Parathyroid adenoma (tissue), 2 donors: ENCODE measurements around the gene POP4.

Source experiments
- H2AFZ ChIP-seq: fragments of 300-600 bp; sonication (generic); one replicate; pipeline ENCODE4 v1.7.0; 2017; ENCODE audit warnings: antibody characterized with exemption, mild to moderate bottlenecking
- H3K27ac ChIP-seq: fragments of 300-600 bp; sonication (generic); one replicate; pipeline ENCODE4 v1.7.0; 2017
- H3K27me3 ChIP-seq: fragments of 300-600 bp; sonication (generic); one replicate; pipeline ENCODE4 v1.7.0; 2017; ENCODE audit warnings: low read length; ENCODE audit not compliant: control insufficient read depth, insufficient read depth
- H3K36me3 ChIP-seq: fragments of 300-600 bp; sonication (generic); one replicate; pipeline ENCODE4 v1.7.0; 2017; ENCODE audit warnings: low read length; ENCODE audit not compliant: control insufficient read depth, insufficient read depth
- H3K4me1 ChIP-seq: fragments of 300-600 bp; sonication (generic); one replicate; pipeline ENCODE4 v1.7.0; 2017; ENCODE audit warnings: control low read depth
- H3K4me2 ChIP-seq: fragments of 300-600 bp; sonication (generic); one replicate; pipeline ENCODE4 v1.7.0; 2017; ENCODE audit warnings: low read length
- H3K4me3 ChIP-seq: fragments of 300-600 bp; sonication (generic); one replicate; pipeline ENCODE4 v1.7.0; 2017; ENCODE audit warnings: low read depth, low read length
- H3K79me2 ChIP-seq: fragments of 300-600 bp; sonication (generic); one replicate; pipeline ENCODE4 v1.7.0; 2017; ENCODE audit warnings: control low read depth
- H3K9ac ChIP-seq: fragments of 300-600 bp; sonication (generic); one replicate; pipeline ENCODE4 v1.7.0; 2017; ENCODE audit warnings: mild to moderate bottlenecking
- H3K9me3 ChIP-seq: fragments of 300-600 bp; sonication (generic); one replicate; pipeline ENCODE4 v1.7.0; 2017; ENCODE audit warnings: low read length; ENCODE audit not compliant: control insufficient read depth
- CTCF ChIP-seq: fragments of 300-600 bp; sonication (generic); IDR thresholded peaks from one replicate; pipeline ENCODE4 v1.7.0; 2017; ENCODE audit warnings: antibody characterized with exemption, mild to moderate bottlenecking
- donor health status: primary hyperparathyroidism.

The POP4 gene

DNA sequence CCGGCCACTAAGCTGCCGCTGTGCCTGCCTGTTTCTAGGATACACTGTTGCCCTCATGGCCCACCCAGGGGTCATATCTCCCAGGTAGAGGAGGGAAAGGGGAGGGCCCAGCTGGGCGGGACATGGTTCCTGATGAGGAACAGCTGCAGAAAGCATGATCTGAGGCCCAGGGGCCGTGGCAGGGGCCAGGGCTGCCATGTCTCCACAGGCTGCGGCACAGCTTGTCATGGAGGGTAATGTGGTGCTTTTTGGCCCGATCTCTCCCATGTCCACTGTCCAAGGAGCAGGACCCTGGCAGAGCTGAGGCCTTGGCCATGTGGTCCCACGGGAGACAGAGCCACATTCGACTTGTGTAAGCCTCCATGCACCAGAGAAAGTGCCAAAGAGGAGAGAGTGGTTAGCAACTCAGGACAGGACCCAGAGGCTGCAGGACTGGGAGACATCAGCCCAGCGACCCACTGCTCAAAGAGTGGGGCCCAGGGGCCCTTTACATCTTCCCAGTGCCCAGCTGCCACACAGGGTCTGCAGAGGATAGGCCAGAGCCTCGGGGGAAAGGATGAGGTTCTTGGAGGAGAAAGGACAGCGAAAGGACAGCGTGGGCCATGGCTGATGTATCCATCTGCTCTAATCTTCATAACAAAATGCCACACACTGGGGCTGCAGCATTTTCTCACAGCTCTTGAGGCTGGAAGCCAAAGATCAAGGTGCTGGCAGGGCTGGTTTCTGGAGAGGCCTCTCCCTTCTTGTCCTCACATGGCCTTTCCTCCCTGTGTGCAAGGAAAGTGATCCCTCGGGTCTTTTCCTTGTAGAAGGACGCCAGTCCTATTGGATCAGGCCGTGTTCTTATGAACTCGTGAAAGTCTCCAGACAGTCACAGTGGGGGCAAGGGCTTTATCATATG lies 11.5 kb downstream of the POP4 start:
- Histone ChIP-seq H3K9me3 (no peaks in the 10 kb centered on the region), H2AFZ (no peak overlapping the region), H3K9ac (no peak overlapping the region), H3K27me3 (no peaks in the 10 kb centered on the region), H3K79me2 (no peaks in the 10 kb centered on the region), H3K36me3 (no peaks in the 10 kb centered on the region), H3K4me3 (no peak overlapping the region), H3K27ac (no peak overlapping the region), H3K4me2 (no peak overlapping the region), H3K4me1 (no peaks in the 10 kb centered on the region)
- TF ChIP-seq CTCF = no peak

DNA sequence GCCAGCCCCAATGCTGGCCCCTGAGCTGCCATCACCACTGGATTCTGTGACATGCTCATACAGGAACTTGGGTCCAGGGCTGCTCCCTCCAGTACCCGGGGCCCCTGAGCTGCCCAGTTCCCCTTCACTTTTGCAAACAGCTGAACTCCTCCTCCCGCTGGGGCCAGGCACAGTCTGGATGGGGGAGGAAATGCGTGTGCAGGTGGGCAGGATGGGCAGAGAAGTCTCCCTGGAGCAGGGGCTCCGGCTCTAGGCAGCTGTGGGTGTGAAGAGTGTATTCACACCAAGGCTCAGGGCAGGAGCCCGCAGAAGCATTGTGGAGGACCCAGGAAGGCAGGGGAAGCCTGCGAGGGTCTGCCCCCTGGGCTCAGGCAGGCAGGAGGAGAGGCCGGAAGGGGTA lies 12.4 kb downstream of the POP4 start:
- Histone ChIP-seq H3K27ac (no peak overlapping the region), H3K9ac (no peak overlapping the region), H3K36me3 (no peaks in the 10 kb centered on the region), H3K4me2 (no peak overlapping the region), H2AFZ (no peak overlapping the region), H3K9me3 (no peaks in the 10 kb centered on the region), H3K4me1 (no peaks in the 10 kb centered on the region), H3K27me3 (no peaks in the 10 kb centered on the region), H3K4me3 (no peak overlapping the region), H3K79me2 (no peaks in the 10 kb centered on the region)
- no peak for TF ChIP-seq CTCF

DNA sequence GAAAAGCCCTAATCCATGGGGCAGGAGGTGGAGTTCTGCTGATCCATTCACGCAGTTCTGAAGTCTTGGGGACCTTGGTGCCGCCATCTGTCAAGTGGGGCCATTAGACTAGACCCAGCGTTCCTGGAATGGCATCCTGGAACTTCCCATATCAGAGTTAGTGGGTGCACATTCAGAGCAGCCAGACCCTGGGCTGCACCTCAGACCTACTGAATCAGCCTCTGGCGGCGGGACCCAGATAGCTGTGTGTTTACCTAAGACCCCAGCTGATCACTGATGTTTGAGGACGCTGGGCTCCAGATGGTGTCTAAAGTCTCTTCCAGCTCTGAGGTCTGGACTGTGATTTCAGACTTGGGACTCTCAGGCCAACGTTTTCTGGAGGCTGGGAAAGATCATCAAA lies 12.8 kb downstream of the POP4 start:
- H3K36me3 ChIP-seq = no peaks in the 10 kb centered on the region
- no peaks in the 10 kb centered on the region for H3K27me3 ChIP-seq
- H3K9ac ChIP-seq = no peak overlapping the region
- H3K79me2 ChIP-seq = no peaks in the 10 kb centered on the region
- TF ChIP-seq CTCF = no peak
- H3K27ac ChIP-seq = no peak overlapping the region
- H2AFZ ChIP-seq = no peak overlapping the region
- no peak overlapping the region for H3K4me2 ChIP-seq
- H3K4me3 ChIP-seq = no peak overlapping the region
- no peaks in the 10 kb centered on the region for H3K4me1 ChIP-seq
- H3K9me3 ChIP-seq = no peaks in the 10 kb centered on the region

GRCh38 chr19:29620931-29621351 lies 14.9 kb downstream of the POP4 start:
- Histone ChIP-seq H2AFZ (no peak overlapping the region), H3K27ac (no peak overlapping the region), H3K4me1 (no peaks in the 10 kb centered on the region), H3K9me3 (no peaks in the 10 kb centered on the region), H3K79me2 (no peaks in the 10 kb centered on the region), H3K27me3 (no peaks in the 10 kb centered on the region), H3K9ac (no peak overlapping the region), H3K4me3 (no peak overlapping the region), H3K4me2 (no peak overlapping the region), H3K36me3 (no peaks in the 10 kb centered on the region)
- no peak for TF ChIP-seq CTCF
